ENCODE results near the gene KRTAP10-2.

DNA sequence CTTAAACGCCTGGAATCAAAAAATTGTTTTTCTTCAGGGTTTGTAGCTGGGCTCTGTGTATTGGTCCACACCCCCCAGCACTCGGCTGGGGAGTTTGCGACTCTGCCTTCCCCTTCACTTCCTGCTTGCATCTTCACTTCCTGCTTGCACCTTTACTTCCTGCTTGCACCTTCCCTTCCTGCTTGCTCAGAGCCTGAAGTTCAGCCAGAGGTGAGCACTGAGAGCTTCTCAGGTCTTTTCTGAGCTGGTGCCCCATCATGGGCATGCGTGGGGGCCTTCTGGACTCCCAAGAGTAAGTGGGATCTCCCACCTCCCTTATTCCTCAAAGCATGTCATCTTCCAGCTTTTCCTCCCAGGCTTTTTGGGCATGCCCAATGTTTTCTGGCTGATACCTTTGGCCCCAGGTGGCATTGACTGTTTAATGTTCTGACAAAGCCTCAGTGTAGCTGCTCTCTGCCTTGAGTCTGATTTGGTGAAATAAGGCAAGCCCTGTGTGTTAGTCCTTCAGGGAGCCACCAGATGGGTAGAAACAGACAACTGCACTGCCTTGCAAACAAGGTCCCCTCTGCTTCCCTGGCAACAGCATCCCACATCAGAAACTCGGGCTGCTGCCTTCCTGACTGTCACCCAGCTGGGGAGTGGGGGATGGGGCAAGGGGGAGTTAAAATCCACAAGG is 3.5 kb downstream of the KRTAP10-2 start:
- TF ChIP-seq POLR2A (IDR thresholded peaks at IDR 0.05; ENCODE audit: low read length): no peak
- TF ChIP-seq GATA1 (IDR thresholded peaks at IDR 0.05; ENCODE audit: low read depth, low read length): no peak

All from erythroblast (primary cell).